B cell (primary cell): ENCODE results near the gene CHRNA7. TPM values are rescaled to one million over a fixed set of nuclear protein-coding genes. Genes with fewer than 3 reads are reported as not detected.

ENCODE experiments used
- ATAC-seq: fragments of 200-7000 bp; cut with Tn5 transposase; one replicate; pipeline ENCODE4 v1.10.0; 2021; ENCODE audit warnings: low read depth, mild to moderate bottlenecking, moderate number of reproducible peaks, moderate library complexity
- CTCF ChIA-PET: fragments of 350-600 bp; sonication (Branson Sonifier 250); formaldehyde crosslinking; loops from one replicate; lab custom pipeline; 2021; ENCODE audit warnings: antibody characterized with exemption, inconsistent platforms; lab: Charles Lee
- POLR2A ChIA-PET: fragments of 350-600 bp; sonication (Branson Sonifier 250); formaldehyde crosslinking; loops from one replicate; lab custom pipeline; 2021; ENCODE audit warnings: antibody characterized with exemption; lab: Charles Lee
- DNase-seq: peaks from one replicate; pipeline ENCODE4 v3.0.0; 2013
- H2AFZ ChIP-seq: 2 replicates; pipeline ENCODE4 v1.6.1; 2012; ENCODE audit warnings: mild to moderate bottlenecking, low read depth, low read length; ENCODE audit not compliant: insufficient read depth, poor library complexity, severe bottlenecking
- H3K27ac ChIP-seq, 2 donors: 1 replicate in 1 of 2; 2 replicates in 1 of 2; pipeline ENCODE4 v1.5.1; 2012 to 2013; ENCODE audit warnings: low read length in 2 of 2, mild to moderate bottlenecking in 2 of 2, moderate library complexity in 1 of 2
- H3K27me3 ChIP-seq, 4 experiments: fragments of 200-600 bp in 1 of 4; sonication (generic) in 1 of 4; replicated peaks in 1 of 4; 1 replicate in 2 of 4; 2 replicates in 2 of 4; pipeline versions ENCODE4 v1.6.1 to v1.7.0; 2013 to 2016; ENCODE audit warnings: low read length in 3 of 4, mild to moderate bottlenecking in 2 of 4, mixed read lengths in 1 of 4, moderate library complexity in 1 of 4; ENCODE audit not compliant: insufficient read depth in 4 of 4, control insufficient read depth in 3 of 4; ENCODE audit errors: control extremely low read depth in 1 of 4
- H3K36me3 ChIP-seq, 2 experiments: replicated peaks in 1 of 2; 1 replicate in 1 of 2; 2 replicates in 1 of 2; pipeline versions ENCODE4 v1.6.1 to v1.7.1; 2013; ENCODE audit warnings: low read length in 1 of 2; ENCODE audit not compliant: insufficient read depth in 2 of 2, control insufficient read depth in 1 of 2; ENCODE audit errors: control extremely low read depth in 1 of 2, extremely low read depth in 1 of 2
- H3K4me1 ChIP-seq, 2 donors: fragments of 200-600 bp in 1 of 2; sonication (generic) in 1 of 2; 1 replicate in 1 of 2; 2 replicates in 1 of 2; pipeline versions ENCODE4 v1.5.1 to v1.6.1; 2013 to 2017; ENCODE audit warnings: low read length in 2 of 2; ENCODE audit not compliant: control insufficient read depth in 2 of 2, insufficient read depth in 2 of 2
- H3K4me2 ChIP-seq: replicated peaks from 2 replicates; pipeline ENCODE3; 2012; ENCODE audit warnings: mild to moderate bottlenecking, low read depth, low read length; ENCODE audit not compliant: poor library complexity, severe bottlenecking
- H3K4me3 ChIP-seq, 5 experiments: fragments of 200-600 bp in 1 of 5; sonication (generic) in 1 of 5; 1 replicate in 3 of 5; 2 replicates in 2 of 5; pipeline versions ENCODE4 v1.5.1 to v1.7.0; 2011 to 2016; ENCODE audit warnings: low read length in 4 of 5, mild to moderate bottlenecking in 4 of 5, low read depth in 2 of 5, control low read depth in 1 of 5, moderate library complexity in 1 of 5; ENCODE audit not compliant: insufficient read depth in 1 of 5; ENCODE audit errors: control extremely low read depth in 1 of 5, extremely low read depth in 1 of 5
- H3K79me2 ChIP-seq: fragments of 200-600 bp; sonication (generic); one replicate; pipeline ENCODE4 v1.6.0; 2016; ENCODE audit warnings: low read length; ENCODE audit not compliant: control insufficient read depth, insufficient read depth
- H3K9ac ChIP-seq: fragments of 200-600 bp; sonication (generic); 2 replicates; pipeline ENCODE4 v1.6.1; 2017; ENCODE audit warnings: mild to moderate bottlenecking, low read length, moderate library complexity
- H3K9me3 ChIP-seq, 3 donors: one replicate each; pipeline versions ENCODE4 v1.6.1 to v1.7.1; 2013; ENCODE audit warnings: low read length in 2 of 3; ENCODE audit not compliant: control insufficient read depth in 2 of 3, insufficient read depth in 1 of 3; ENCODE audit errors: control extremely low read depth in 1 of 3
- H4K20me1 ChIP-seq: 2 replicates; pipeline ENCODE4 v1.6.0; 2012; ENCODE audit warnings: mild to moderate bottlenecking, low read length; ENCODE audit not compliant: insufficient read depth, control insufficient read depth, poor library complexity, severe bottlenecking
- H3K27ac Mint-ChIP-seq: one replicate; pipeline ENCODE4 v1.8.0; 2021; ENCODE audit warnings: mixed read lengths
- H3K27me3 Mint-ChIP-seq: one replicate; pipeline ENCODE4 v1.8.0; 2021; ENCODE audit warnings: mixed read lengths
- H3K4me1 Mint-ChIP-seq: one replicate; pipeline ENCODE4 v1.8.0; 2021; ENCODE audit warnings: mixed read lengths
- H3K4me3 Mint-ChIP-seq: one replicate; pipeline ENCODE4 v1.8.0; 2021; ENCODE audit warnings: mixed read lengths
- H3K9me3 Mint-ChIP-seq: one replicate; pipeline ENCODE4 v1.8.0; 2022; ENCODE audit warnings: mixed read lengths; ENCODE audit not compliant: insufficient read depth
- EZH2 ChIP-seq: IDR thresholded peaks from 2 replicates; pipeline ENCODE4 v1.6.1; 2012; ENCODE audit warnings: borderline replicate concordance, low read depth, mild to moderate bottlenecking, moderate library complexity, low read length; ENCODE audit not compliant: insufficient read depth, poor library complexity, severe bottlenecking
- WGBS: methylation state at CpG from one replicate; pipeline ENCODE4 v1.1.5; 2013; ENCODE audit warnings: missing lambda C conversion rate; ENCODE audit not compliant: insufficient coverage; 5-methylcytosine and 5-hydroxymethylcytosine counted together
- intact Hi-C: fragments of 100-400 bp; cut with micrococcal nuclease; formaldehyde crosslinking; loops from one replicate; pipeline ENCODE4 v1.10.0; 2022
- polyA plus RNA-seq: library from polyadenylated mRNA; depleted of rRNA; stranded (reverse); fragments of >200 nt; gene quantifications from 2 replicates; pipeline ENCODE4 v1.2.3, GENCODE V29; 2012
- total RNA-seq, 2 donors: library from RNA; stranded (reverse); fragments of 120-200 nt in 1 of 2; gene quantifications; 1 replicate in 1 of 2; 2 replicates in 1 of 2; pipeline versions ENCODE4 v1.2.3 to v1.2.4, GENCODE V29; 2013 to 2022
- TF ChIP-seq, protein P1 (sequence below): fragments of 200-600 bp; IDR thresholded peaks from one replicate; pipeline ENCODE4 v1.8.0; 2022; ENCODE audit warnings: antibody characterized with exemption, mild to moderate bottlenecking

CHRNA7 gene
- total and polyA plus RNA-seq, 2 donors (not counting 1 experiment from before 2014, with no cell fraction given): 0.16 TPM; not detected in 1

- Histone ChIP-seq H3K36me3 (no peaks in the 10 kb centered on the region), H2AFZ (no peak overlapping the region), H3K79me2 (no peaks in the 10 kb centered on the region), H4K20me1 (no peaks in the 10 kb centered on the region), H3K27me3 (no peaks in the 10 kb centered on the region), H3K4me1 (no peaks in the 10 kb centered on the region), H3K9me3 (peaks cover 0 to 2% (median 0%) of the 10 kb centered on the region in 3 donors), H3K4me3 (no peak overlapping the region), H3K9ac (no peak overlapping the region), H3K4me2 (no peak overlapping the region), H3K27ac (no peak overlapping the region)
- DNase-seq (no peak), ATAC-seq (no peak)
- H3K4me1 Mint-ChIP-seq: no peaks in the 10 kb centered on the region
- H3K4me3 Mint-ChIP-seq: no peak overlapping the region
- H3K27ac Mint-ChIP-seq: no peak overlapping the region
- CTCF ChIA-PET: no interaction called here
- peaks cover 4% of the 10 kb centered on the region for H3K27me3 Mint-ChIP-seq
- POLR2A ChIA-PET: no interaction called here
- WGBS: 77% methylated on average over 12 of the region's 12 CpGs
- TF ChIP-seq EZH2: no peak
- TF ChIP-seq, protein P1, sequence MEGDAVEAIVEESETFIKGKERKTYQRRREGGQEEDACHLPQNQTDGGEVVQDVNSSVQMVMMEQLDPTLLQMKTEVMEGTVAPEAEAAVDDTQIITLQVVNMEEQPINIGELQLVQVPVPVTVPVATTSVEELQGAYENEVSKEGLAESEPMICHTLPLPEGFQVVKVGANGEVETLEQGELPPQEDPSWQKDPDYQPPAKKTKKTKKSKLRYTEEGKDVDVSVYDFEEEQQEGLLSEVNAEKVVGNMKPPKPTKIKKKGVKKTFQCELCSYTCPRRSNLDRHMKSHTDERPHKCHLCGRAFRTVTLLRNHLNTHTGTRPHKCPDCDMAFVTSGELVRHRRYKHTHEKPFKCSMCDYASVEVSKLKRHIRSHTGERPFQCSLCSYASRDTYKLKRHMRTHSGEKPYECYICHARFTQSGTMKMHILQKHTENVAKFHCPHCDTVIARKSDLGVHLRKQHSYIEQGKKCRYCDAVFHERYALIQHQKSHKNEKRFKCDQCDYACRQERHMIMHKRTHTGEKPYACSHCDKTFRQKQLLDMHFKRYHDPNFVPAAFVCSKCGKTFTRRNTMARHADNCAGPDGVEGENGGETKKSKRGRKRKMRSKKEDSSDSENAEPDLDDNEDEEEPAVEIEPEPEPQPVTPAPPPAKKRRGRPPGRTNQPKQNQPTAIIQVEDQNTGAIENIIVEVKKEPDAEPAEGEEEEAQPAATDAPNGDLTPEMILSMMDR: no peak
- no peaks in the 10 kb centered on the region for H3K9me3 Mint-ChIP-seq
- intact Hi-C loops: no loop called here
These were observed 89.5 kb downstream of the CHRNA7 start for GRCh38 chr15:32119694-32120330.

DNA sequence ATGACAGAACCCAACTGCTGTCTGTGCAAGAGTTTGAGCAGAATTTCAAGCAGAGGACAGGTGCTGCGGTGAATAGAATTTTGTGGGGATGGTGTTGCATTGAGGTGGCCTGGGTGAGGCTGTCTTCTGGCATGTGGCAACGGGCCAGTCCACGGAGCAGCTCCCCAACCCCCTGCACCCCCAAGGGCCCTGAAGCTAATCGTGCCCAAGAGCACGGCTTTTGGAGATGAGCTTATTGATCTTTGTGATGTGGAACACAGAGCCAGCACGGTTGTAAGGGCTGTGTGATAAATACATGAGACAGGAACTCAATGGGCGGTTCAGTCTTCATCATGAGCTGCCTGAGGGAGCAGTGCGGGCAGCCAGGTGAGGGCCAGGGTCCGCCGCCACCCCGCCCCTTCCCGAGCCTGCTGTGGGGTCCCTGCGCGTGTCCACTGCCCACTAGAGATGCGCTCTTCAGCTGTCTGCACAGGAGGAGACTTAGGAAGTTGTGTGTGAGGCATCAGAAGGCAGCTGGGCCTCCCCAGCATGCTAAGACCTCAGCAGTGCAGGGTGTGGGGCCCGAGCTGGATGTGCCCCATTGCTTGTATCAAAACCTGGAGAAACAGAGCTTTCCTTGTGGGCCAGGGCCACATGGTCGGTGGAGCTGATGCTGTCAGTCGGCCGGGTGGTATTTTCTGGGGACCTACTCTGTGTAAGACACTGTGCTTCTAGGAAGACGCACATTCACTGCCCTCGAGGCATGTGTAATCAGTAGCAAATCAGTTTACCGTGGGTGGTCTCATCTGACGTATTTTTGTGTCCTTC lies 90.5 kb downstream of the CHRNA7 start:
- peaks cover 4% of the 10 kb centered on the region for H3K27me3 Mint-ChIP-seq
- CTCF ChIA-PET: no interaction called here

More for the DNA sequence above, 90.5 kb downstream of the CHRNA7 start:
- Mint-ChIP-seq H3K9me3 (no peaks in the 10 kb centered on the region), H3K4me1 (no peaks in the 10 kb centered on the region), H3K27ac (no peak overlapping the region), H3K4me3 (no peak overlapping the region)
- no peak overlapping the region for H3K4me3 ChIP-seq
- no peaks in the 10 kb centered on the region for H3K36me3 ChIP-seq
- intact Hi-C loops: no loop called here
- 93% methylated on average over 19 of the region's 23 CpGs for WGBS
- POLR2A ChIA-PET: no interaction called here
- no peaks in the 10 kb centered on the region for H3K9me3 ChIP-seq
- no peak overlapping the region for H2AFZ ChIP-seq
- no peaks in the 10 kb centered on the region for H3K4me1 ChIP-seq
- H3K27ac ChIP-seq: no peak overlapping the region
- ATAC-seq (no peak), DNase-seq (no peak)
- no peak overlapping the region for H3K9ac ChIP-seq
- H3K4me2 ChIP-seq: no peak overlapping the region
- no peak for TF ChIP-seq EZH2
- TF ChIP-seq, protein P1: no peak
- H4K20me1 ChIP-seq: no peaks in the 10 kb centered on the region
- no peaks in the 10 kb centered on the region for H3K27me3 ChIP-seq
- H3K79me2 ChIP-seq: no peaks in the 10 kb centered on the region
